ENCODE results near the gene KRTAP1-3.
"Not testable (repeated sequence)": the region's sequence is repeated elsewhere in the genome, so short reads cannot be mapped to it uniquely, and the experiment has no call there.

Gene KRTAP1-3

DNA sequence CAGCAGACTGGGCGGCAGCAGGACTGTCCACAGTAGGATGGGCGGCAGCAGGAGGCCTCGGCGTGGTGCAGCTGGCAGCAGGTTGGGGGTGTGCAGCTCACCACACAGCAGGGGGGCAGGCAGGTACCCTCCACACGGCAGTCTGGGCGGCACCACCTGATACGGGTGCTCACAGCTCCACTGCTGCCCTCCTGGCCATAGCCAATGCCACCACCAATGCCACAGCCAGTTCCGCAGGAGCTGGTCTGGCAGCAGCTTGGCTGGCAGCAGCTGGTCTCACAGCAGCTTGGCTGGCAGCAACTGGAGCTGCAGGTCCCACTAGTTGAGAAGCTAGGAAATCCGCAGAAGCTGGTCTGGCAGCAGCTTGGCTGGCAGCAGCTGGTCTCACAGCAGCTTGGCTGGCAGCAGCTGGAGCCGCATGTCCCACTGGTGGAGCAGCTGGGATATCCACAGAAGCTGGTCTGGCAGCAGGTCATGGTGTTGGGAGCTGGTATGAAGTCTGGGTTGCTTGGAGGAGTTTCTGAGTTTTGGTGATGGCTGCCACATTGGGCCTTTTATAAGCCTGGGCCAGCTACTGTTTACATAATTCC, at the start of gene KRTAP1-3:
KRTAP1-3 (minus strand) TSS at position 529 of the 590 bp plus-strand sequence; CDS start at position 476, 53 bp downstream.
- DNase-seq, result not testable (repeated sequence)

GRCh38 chr17:41084100-41084856, 49.6 kb upstream of the KRTAP1-3 start, which contains the start of gene KRTAP4-7:
Gene KRTAP4-7, plus strand, starts transcription at chr17:41084150. Its CDS starts 57 bp downstream, at chr17:41084207.
- not testable (repeated sequence) for DNase-seq

DNA sequence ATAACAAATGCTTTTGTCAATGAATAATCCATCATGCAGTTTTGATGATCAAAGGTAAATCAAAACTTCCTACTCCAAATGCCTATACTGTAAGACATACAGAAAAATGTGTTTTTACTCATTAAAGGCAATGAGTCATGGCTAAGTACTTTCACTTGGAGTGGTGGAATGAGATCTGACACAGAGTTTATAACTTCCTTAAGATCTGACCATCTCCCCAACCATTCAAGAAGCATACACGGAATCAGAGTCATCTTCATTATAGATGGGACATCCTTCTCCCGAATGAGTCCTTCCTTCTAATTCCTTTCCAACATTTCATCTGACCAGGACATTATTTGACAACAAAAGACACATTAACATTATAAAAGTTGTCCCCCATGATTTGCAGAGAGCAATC, 48.8 kb upstream of the KRTAP1-3 start:
- DNase-seq, result not testable (repeated sequence)

GRCh38 chr17:41082626-41083025, 48.0 kb upstream of the KRTAP1-3 start:
- no peak for DNase-seq

- DNase-seq, result no peak
These were observed 42.1 kb upstream of the KRTAP1-3 start for GRCh38 chr17:41076788-41077187.

- DNase-seq, result no peak
These were observed 39.0 kb upstream of the KRTAP1-3 start for GRCh38 chr17:41073676-41074075.

DNA sequence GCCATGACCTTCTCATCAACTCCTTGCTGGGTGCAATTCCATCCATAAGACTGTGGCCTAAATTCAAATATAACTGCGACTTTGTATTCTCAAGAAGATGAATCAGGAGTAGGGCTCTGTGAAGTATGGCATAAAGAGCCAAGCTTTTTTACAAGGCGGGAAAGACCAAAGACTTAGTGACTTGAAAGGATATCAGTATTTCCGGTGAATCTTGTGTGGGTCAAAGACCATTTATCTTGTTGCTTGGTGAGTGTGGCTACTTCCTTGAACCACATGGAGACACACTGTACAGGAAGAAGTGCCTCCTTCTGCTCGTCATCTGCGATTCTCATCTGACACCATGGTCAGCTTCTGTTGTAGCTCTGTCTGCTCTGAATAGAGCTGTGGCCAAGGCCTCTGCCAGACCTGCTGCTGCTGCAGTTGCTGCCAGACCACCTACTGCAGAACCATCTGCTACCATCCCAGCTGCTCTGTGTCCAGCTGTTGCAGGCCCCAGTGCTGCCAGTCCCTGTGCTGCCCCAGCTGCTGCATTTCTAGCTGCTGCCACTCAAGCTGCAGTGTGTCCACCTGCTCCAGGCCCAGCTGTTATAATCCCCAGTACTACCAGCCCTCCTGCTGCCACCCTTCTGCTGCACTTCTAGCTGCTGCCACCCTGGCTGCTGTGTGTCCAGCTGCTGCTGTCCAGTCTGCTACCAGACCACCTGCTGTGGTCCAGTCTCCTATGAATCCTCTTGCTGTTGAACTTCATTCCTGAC, 37.1 kb upstream of the KRTAP1-3 start:
- no peak for DNase-seq

DNA sequence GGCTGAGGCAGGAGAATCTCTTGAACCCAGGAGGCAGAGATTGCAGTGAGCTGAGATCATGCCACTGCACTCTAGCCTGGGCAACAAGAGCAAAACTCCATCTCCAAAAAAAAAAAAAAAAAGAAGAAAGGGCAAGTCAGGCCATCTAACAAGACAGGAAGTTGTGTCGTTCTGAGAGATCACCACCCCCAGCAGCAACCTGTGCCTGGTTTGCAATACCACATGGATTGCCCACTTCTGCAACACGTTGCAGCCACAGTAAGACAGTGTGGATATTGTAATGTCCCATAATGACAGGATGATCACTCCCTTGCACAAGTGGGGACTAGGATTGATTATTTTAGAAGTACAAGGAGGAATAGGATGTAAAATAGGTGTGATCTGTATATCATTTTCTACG, 34.4 kb upstream of the KRTAP1-3 start:
- no peak for DNase-seq

GRCh38 chr17:41067281-41067680, 32.6 kb upstream of the KRTAP1-3 start:
- DNase-seq, result no peak

GRCh38 chr17:41065829-41066624, 31.4 kb upstream of the KRTAP1-3 start, which contains the start of gene KRTAP2-4:
Gene KRTAP2-4, minus strand, starts transcription at chr17:41065879. Its CDS starts 34 bp downstream, at chr17:41065845.
- DNase-seq, result no peak

GRCh38 chr17:41065016-41065689, 30.5 kb upstream of the KRTAP1-3 start:
- not testable (repeated sequence) for DNase-seq

- DNase-seq, result no peak
These were observed 29.6 kb upstream of the KRTAP1-3 start for GRCh38 chr17:41064301-41064700.

GRCh38 chr17:41063449-41063848, 28.8 kb upstream of the KRTAP1-3 start:
- DNase-seq, result no peak

DNA sequence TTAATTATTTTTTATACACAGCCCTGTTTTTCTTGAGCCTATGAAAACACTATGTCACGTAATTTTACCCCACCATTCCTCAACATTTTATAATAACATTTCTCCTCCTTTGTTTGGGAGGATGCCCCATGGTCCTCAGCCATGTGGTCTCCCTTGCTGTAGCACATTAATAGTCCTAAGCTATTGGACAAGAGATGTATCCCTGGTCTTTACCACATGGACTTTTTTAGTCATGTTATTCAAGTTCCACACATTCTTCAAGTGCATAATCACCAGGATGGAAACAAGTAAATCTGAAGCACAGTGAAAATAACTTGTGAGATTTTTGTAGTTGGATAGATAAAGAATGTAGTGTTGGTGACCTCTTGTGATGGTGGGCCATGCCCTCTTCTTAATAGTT, 27.3 kb upstream of the KRTAP1-3 start:
- DNase-seq, result no peak

- no peak for DNase-seq
These were observed 25.5 kb upstream of the KRTAP1-3 start, which contains the start of gene KRTAP2-3 for GRCh38 chr17:41060052-41060604. Gene KRTAP2-3, minus strand, starts transcription at chr17:41060114. Its CDS starts 64 bp downstream, at chr17:41060050.

GRCh38 chr17:41059276-41060051, 24.8 kb upstream of the KRTAP1-3 start:
- not testable (repeated sequence) for DNase-seq

GRCh38 chr17:41058741-41059140, 24.1 kb upstream of the KRTAP1-3 start:
- DNase-seq, result no peak

DNA sequence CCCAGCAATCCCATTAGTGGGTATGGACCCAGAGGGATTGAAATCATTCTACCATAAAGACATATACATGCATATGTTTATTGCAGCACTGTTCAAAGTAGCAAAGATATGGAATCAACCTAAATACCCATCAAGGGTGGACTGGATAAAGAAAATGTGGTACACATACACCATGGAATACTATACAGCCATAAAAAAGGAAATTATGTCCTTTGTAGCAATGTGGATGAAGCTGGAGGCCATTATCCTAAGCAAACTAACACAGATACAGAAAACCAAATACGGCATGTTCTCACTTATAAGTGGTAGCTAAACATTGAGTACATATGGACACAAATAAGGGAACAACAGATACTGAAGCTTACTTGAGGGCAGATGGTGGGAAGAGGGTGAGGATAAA, 22.9 kb upstream of the KRTAP1-3 start:
- no peak for DNase-seq

DNA sequence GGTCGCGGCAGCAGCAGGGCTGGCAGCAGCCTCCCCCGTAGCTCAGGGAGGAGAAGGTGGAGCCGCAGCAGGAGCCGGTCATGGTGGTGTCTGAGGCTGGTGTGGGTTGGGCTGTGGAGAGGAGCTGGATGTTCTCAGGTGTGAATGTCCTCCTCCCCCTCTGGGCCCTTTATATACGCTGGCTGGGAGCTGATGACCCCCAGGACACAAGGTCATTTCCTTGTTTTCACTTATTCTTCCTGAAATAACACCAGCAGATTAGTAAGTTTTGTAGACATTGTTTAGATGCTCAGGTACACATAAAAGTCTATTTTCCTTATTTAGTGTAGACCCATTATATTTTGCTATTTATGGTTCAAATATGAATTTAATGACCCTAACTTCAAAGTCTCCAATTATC, 20.5 kb upstream of the KRTAP1-3 start, which contains the start of gene KRTAP2-2:
KRTAP2-2 (minus strand) TSS at position 101 of the 400 bp plus-strand sequence; CDS start at position 82, 19 bp downstream.
- DNase-seq, result not testable (repeated sequence)

DNA sequence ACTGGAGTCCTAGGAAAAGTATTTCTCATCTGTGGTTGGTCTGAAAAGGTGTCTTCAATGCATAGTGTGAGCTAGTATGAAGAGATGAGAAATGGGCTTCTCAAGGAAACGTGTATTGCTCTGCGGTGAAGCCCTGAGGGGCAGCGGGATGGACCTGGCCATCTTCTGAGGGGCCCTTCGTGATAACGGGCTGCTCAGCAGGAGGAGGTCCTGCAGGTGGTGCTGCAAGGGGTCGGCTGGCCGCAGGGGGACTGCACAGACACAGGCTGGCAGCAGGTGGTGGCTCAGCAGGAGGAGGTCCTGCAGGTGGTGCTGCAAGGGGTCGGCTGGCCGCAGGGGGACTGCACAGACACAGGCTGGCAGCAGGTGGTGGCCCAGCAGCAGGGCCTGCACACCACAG, 19.9 kb upstream of the KRTAP1-3 start:
- DNase-seq, result not testable (repeated sequence)

DNA sequence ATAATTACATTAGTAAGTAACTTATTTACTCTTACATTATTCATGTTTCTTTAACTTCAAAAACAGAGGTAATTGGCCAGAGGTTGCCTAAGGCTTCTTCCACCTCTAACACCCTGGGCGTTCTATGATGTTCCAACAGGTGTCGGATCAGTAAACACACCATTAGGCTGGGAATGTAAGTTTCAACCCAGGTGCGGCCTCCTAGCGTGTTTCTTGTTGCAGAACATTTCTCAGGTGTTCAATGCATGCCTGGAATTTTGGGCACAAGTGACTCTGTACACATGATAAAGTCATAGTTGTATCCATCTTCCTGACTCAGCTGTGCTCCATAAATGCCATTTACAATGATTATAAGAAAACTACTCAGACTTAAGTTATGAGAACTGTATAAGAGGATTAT, 19.4 kb upstream of the KRTAP1-3 start:
- no peak for DNase-seq
